ENCODE measurements around the gene ZNF438. TPM values are rescaled to one million over a fixed set of nuclear protein-coding genes. Genes with fewer than 3 reads are reported as not detected.

ZNF438 gene
- total RNA-seq, 1 donor from 2014 or later: 1.3 TPM

DNA sequence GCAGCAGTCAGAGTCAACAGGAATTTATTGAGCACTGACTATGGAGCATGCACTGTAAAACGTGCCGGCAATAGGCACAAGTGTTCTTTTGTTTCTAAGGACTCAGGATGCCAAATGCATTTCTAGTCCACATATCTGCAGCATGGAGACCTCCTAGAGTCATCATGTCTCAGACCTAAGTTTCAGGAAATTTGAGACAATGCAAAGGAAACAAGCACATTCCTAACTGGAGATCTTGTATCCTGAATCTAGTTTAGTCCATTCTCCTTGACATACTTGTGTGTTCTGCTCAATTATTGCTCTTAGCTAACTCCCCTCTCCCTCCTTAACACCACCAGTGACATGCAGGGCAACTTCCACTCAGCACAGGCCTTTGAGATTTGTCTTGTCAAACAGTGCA lies 173.2 kb downstream of the ZNF438 start:
- no peak overlapping the region for H3K4me3 ChIP-seq
- no peak overlapping the region for H3K27ac ChIP-seq
- no peaks in the 10 kb centered on the region for H3F3A ChIP-seq (ENCODE audit: low read depth)
- no peaks in the 10 kb centered on the region for H3K36me3 Mint-ChIP-seq
- no peaks in the 10 kb centered on the region for H3K27me3 Mint-ChIP-seq (ENCODE audit: insufficient read depth, low read depth)
- no peak for TF ChIP-seq EZH2phosphoT487 (IDR thresholded peaks at IDR 0.05)
- TF ChIP-seq EZH2 (IDR thresholded peaks at IDR 0.05): no peak
- no peak for TF ChIP-seq CTCF (IDR thresholded peaks at IDR 0.05)
- no peak overlapping the region for H2AFZ ChIP-seq (replicated peaks)
- no peaks in the 10 kb centered on the region for H3K9me3 ChIP-seq (ENCODE audit: low read depth)
- no peaks in the 10 kb centered on the region for H3K27me3 ChIP-seq
- no peaks in the 10 kb centered on the region for H3K79me2 ChIP-seq (ENCODE audit: low read depth)
- no peak for DNase-seq (ENCODE audit: low spot score)
- H3K9me3 Mint-ChIP-seq: no peaks in the 10 kb centered on the region
- H3K4me2 ChIP-seq: no peak overlapping the region
- peaks cover 8% of the 10 kb centered on the region for H3K4me1 Mint-ChIP-seq
- no peaks in the 10 kb centered on the region for H4K20me1 ChIP-seq (ENCODE audit: low read depth)
- H3K27ac Mint-ChIP-seq: no peak overlapping the region
- no peak overlapping the region for H3K9ac ChIP-seq
- no peaks in the 10 kb centered on the region for H3K36me3 ChIP-seq
- H3K4me1 ChIP-seq: peaks cover 8% of the 10 kb centered on the region
- H3K4me3 Mint-ChIP-seq: no peak overlapping the region

DNA sequence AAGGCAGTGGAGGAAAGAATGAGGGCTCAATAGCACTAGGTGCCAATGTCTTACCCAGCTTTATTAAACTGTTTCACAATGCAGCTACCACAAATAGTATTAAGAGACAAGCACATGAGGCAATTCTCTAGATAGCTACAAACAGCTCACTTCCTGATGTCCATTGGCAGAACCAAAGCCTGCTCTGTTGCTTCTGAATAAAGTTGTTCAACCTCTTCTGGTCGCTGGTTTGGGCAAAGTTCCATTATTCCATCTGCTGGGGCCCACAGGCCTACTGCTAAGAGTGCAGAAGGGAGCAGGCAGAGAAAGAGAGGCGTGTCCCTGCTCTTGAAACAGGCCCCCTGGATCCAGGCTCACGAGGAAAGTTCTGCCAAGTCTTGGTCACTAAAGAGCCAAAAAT lies 173.9 kb downstream of the ZNF438 start:
- DNase-seq (ENCODE audit: low spot score): no peak
- H4K20me1 ChIP-seq (ENCODE audit: low read depth): no peaks in the 10 kb centered on the region
- Mint-ChIP-seq H3K4me1 (peaks cover 8% of the 10 kb centered on the region), H3K9me3 (no peaks in the 10 kb centered on the region), H3K27ac (no peak overlapping the region), H3K4me3 (no peak overlapping the region), H3K36me3 (no peaks in the 10 kb centered on the region), H3K27me3 (ENCODE audit: insufficient read depth, low read depth) (no peaks in the 10 kb centered on the region)
- H3K79me2 ChIP-seq (ENCODE audit: low read depth): no peaks in the 10 kb centered on the region
- H3K4me1 ChIP-seq: peaks cover 8% of the 10 kb centered on the region
- H3K9me3 ChIP-seq (ENCODE audit: low read depth): no peaks in the 10 kb centered on the region
- H3K9ac ChIP-seq: no peak overlapping the region
- TF ChIP-seq CTCF (IDR thresholded peaks at IDR 0.05) (no peak), EZH2phosphoT487 (IDR thresholded peaks at IDR 0.05) (no peak), EZH2 (IDR thresholded peaks at IDR 0.05) (no peak)
- H3K27ac ChIP-seq: no peak overlapping the region
- no peaks in the 10 kb centered on the region for H3K27me3 ChIP-seq
- no peaks in the 10 kb centered on the region for H3K36me3 ChIP-seq
- no peaks in the 10 kb centered on the region for H3F3A ChIP-seq (ENCODE audit: low read depth)
- H3K4me3 ChIP-seq: no peak overlapping the region
- no peak overlapping the region for H3K4me2 ChIP-seq
- no peak overlapping the region for H2AFZ ChIP-seq (replicated peaks)

- no peaks in the 10 kb centered on the region for H3K36me3 Mint-ChIP-seq
- H3K4me3 ChIP-seq: no peak overlapping the region
- no peak overlapping the region for H3K4me3 Mint-ChIP-seq
- no peak overlapping the region for H3K27ac Mint-ChIP-seq
- no peak overlapping the region for H3K9ac ChIP-seq
- H3K4me2 ChIP-seq: no peak overlapping the region
- H3K27me3 Mint-ChIP-seq (ENCODE audit: insufficient read depth, low read depth): no peaks in the 10 kb centered on the region
- no peaks in the 10 kb centered on the region for H3F3A ChIP-seq (ENCODE audit: low read depth)
- peaks cover 8% of the 10 kb centered on the region for H3K4me1 Mint-ChIP-seq
- no peaks in the 10 kb centered on the region for H3K9me3 Mint-ChIP-seq
- DNase-seq (ENCODE audit: low spot score): no peak
- no peaks in the 10 kb centered on the region for H3K27me3 ChIP-seq
- no peak overlapping the region for H2AFZ ChIP-seq (replicated peaks)
- no peaks in the 10 kb centered on the region for H3K9me3 ChIP-seq (ENCODE audit: low read depth)
- TF ChIP-seq EZH2phosphoT487 (IDR thresholded peaks at IDR 0.05) (no peak), EZH2 (IDR thresholded peaks at IDR 0.05) (no peak), CTCF (IDR thresholded peaks at IDR 0.05) (no peak)
- H3K79me2 ChIP-seq (ENCODE audit: low read depth): no peaks in the 10 kb centered on the region
- peaks cover 8% of the 10 kb centered on the region for H3K4me1 ChIP-seq
- H3K36me3 ChIP-seq: no peaks in the 10 kb centered on the region
- H3K27ac ChIP-seq: no peak overlapping the region
- no peaks in the 10 kb centered on the region for H4K20me1 ChIP-seq (ENCODE audit: low read depth)
Measured at GRCh38 chr10:30855131-30855530, 176.5 kb downstream of the ZNF438 start.

Data from neural progenitor cell (in vitro differentiated cells).